Melanocyte of skin (primary cell): ENCODE measurements around the gene EID3. TPM values are rescaled to one million over a fixed set of nuclear protein-coding genes. Genes with fewer than 3 reads are reported as not detected.

Source experiments
- total RNA-seq, 2 donors: library from RNA; depleted of rRNA; stranded (reverse); fragments of >200 nt; gene quantifications; 2 replicates each; pipeline ENCODE4 v1.2.3, GENCODE V29; 2012

The EID3 gene
- 10 to 100 TPM in 1 of 2 donors, 1 to 10 TPM in 1; 3.4 to 11.3 TPM for total RNA-seq

DNA sequence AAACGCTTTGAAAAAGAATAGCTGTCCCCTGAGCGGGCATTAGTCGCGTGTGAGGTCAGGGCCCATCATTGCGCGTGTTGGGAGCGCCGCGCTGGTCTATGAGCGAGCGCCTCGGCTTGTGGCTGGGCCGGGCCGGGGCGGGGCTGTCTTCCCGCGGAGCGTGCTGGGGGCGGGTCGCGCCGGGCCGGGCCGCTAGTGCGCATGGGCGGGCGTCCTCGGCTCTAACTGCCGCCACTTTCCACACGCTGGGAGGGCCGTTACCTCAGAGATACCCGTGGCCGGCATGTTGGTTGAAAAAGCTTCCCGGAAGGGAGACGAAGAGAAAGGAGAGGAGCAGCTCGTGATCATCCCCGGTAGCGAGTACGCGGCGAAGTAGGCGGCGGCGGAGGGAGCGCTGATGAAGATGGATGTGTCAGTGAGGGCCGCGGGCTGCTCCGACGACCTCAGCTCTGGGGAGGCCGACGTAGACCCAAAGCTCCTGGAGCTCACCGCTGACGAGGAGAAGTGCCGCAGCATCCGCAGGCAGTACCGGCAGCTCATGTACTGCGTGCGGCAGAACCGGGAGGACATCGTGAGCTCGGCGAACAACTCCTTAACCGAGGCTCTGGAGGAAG, at the start of gene EID3:
TSS of gene EID3 (plus strand) at position 202 of the 614 bp plus-strand sequence. CDS start at position 398, 196 bp downstream.

Other genes starting within 250 kb of the EID3 start
- gene HCFC2, start 239.2 kb upstream of the EID3 start, total RNA-seq = 10 to 100 TPM in 1 of 2 donors, 1 to 10 TPM in 1; 9.7 to 12.0 TPM
- 1 to 10 TPM; 5.5 to 9.0 TPM for gene NFYB, start 165.5 kb upstream of the EID3 start, total RNA-seq
- gene TXNRD1, start 88.0 kb upstream of the EID3 start, total RNA-seq = 100 to 1,000 TPM; 162 to 313 TPM
- 10 to 100 TPM; 39.3 to 49.6 TPM for gene CHST11, start 153.2 kb downstream of the EID3 start, total RNA-seq